OCI-LY7 (cell line): ENCODE data around the gene PELI2.

Experiments
- CTCF ChIP-seq: fragments of 200-600 bp; sonication (generic); conservative IDR thresholded peaks from 2 replicates; pipeline ENCODE4 v1.5.1; 2014; ENCODE audit warnings: mild to moderate bottlenecking, antibody characterized with exemption, low read length, moderate library complexity, mixed read lengths
- EZH2phosphoT487 ChIP-seq: fragments of 200-600 bp; sonication (generic); IDR thresholded peaks from 2 replicates; pipeline ENCODE4 v1.6.1; 2018; ENCODE audit warnings: low read depth, borderline replicate concordance, mild to moderate bottlenecking, mixed run types, antibody characterized with exemption, low read length, moderate library complexity, mixed read lengths

GRCh38 chr14:56115976-56116893 is 2.0 kb upstream of the PELI2 start:
- TF ChIP-seq CTCF: no peak
- no peak for TF ChIP-seq EZH2phosphoT487
